Vagina (tissue), 2 donors: ENCODE measurements around the gene TMEM169. TPM values are rescaled to one million over a fixed set of nuclear protein-coding genes. Genes with fewer than 3 reads are reported as not detected.

Experiments used
- DNase-seq, 2 donors: peaks; one replicate each; pipeline ENCODE4 v3.0.0-alpha.2; 2017; ENCODE audit errors: extremely low spot score in 2 of 2
- H3K27ac ChIP-seq: fragments of 200-600 bp; sonication (generic); one replicate; pipeline ENCODE4 v1.5.1; 2019
- H3K27me3 ChIP-seq: fragments of 200-600 bp; sonication (generic); one replicate; pipeline ENCODE4 v1.5.1; 2019
- H3K36me3 ChIP-seq, 2 donors: fragments of 200-600 bp; sonication (generic); one replicate each; pipeline ENCODE4 v1.5.1; 2017 to 2019
- H3K4me1 ChIP-seq: fragments of 200-600 bp; sonication (generic); one replicate; pipeline ENCODE4 v1.5.1; 2019
- H3K4me3 ChIP-seq, 2 donors: fragments of 200-600 bp; sonication (generic); 1 replicate in 1 of 2; 2 replicates in 1 of 2; pipeline ENCODE4 v1.5.1; 2016 to 2019
- H3K9me3 ChIP-seq: fragments of 200-600 bp; sonication (generic); one replicate; pipeline ENCODE4 v1.5.1; 2019
- POLR2A ChIP-seq, 2 donors: fragments of 450-650 bp; IDR thresholded peaks; one replicate each; pipeline ENCODE4 v1.6.1; 2017; ENCODE audit warnings: antibody characterized with exemption in 2 of 2, mild to moderate bottlenecking in 2 of 2, moderate library complexity in 2 of 2
- POLR2AphosphoS5 ChIP-seq, 2 donors: sonication (generic); formaldehyde crosslinking; IDR thresholded peaks; one replicate each; pipeline ENCODE4 v1.9.0; 2017; ENCODE audit warnings: antibody characterized with exemption in 2 of 2, mild to moderate bottlenecking in 2 of 2, low read depth in 1 of 2; ENCODE audit not compliant: insufficient read depth in 1 of 2
- intact Hi-C: fragments of 100-400 bp; cut with DNase I; formaldehyde crosslinking; loops from one replicate; pipeline ENCODE4 v1.15.1; 2023
- total RNA-seq: library from RNA; depleted of rRNA; stranded (reverse); fragments of >200 nt; gene quantifications from one replicate; pipeline ENCODE4 v1.2.3, GENCODE V29; 2016
- TF ChIP-seq, protein P1 (sequence below), 3 experiments: fragments of 450-650 bp in 2 of 3; fragments of 200-600 bp in 1 of 3; sonication (generic) in 1 of 3; IDR thresholded peaks; one replicate each; pipeline ENCODE4 v1.5.1; 2017 to 2019; ENCODE audit warnings: antibody characterized with exemption in 3 of 3, mild to moderate bottlenecking in 2 of 3, moderate library complexity in 2 of 3

The TMEM169 gene
- total RNA-seq, 1 donor from 2014 or later, result not detected

DNA sequence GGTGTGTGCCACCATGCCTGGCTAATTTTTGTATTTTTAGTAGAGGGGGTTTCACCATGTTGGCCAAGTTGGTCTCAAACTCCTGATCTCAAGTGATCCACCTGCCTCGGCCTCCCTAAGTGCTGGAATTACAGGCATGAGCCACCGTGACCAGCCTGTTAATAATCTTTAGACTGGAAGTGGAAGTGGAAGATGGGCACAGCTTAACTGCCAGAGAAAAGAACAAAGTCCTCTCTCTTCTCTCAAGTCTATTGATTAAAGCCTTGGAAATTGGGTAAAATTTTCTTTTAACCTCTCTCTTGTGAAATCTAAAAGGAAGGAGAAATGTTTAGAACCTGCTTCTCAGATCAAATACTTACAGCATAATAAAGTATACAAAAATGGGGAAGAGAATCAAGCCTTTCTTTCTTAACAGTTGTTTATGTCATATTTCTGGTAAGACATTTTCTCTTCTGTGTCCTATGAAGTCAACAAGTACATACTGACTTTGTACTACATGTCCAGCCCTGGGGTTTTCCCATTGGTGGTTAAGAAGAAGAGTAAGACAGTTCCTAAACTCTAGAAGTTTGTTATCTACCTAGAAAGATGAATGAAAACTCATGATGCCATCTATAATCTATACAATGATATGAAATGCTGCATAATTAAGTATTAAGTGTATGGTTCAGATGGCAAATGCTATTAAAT is 4.6 kb downstream of the TMEM169 start:
- intact Hi-C loops, result no loop called here
- Histone ChIP-seq H3K36me3 (no peaks in the 10 kb centered on the region), H3K27me3 (no peaks in the 10 kb centered on the region), H3K4me1 (no peaks in the 10 kb centered on the region), H3K9me3 (no peaks in the 10 kb centered on the region), H3K27ac (no peak overlapping the region), H3K4me3 (no peak overlapping the region)
- no peak for DNase-seq
- no peak for TF ChIP-seq POLR2A (IDR thresholded peaks at IDR 0.05)
- TF ChIP-seq POLR2AphosphoS5 (IDR thresholded peaks at IDR 0.05; ENCODE audit: insufficient read depth in 1 of 2, low read depth in 1 of 2), result no peak
- TF ChIP-seq, protein P1, sequence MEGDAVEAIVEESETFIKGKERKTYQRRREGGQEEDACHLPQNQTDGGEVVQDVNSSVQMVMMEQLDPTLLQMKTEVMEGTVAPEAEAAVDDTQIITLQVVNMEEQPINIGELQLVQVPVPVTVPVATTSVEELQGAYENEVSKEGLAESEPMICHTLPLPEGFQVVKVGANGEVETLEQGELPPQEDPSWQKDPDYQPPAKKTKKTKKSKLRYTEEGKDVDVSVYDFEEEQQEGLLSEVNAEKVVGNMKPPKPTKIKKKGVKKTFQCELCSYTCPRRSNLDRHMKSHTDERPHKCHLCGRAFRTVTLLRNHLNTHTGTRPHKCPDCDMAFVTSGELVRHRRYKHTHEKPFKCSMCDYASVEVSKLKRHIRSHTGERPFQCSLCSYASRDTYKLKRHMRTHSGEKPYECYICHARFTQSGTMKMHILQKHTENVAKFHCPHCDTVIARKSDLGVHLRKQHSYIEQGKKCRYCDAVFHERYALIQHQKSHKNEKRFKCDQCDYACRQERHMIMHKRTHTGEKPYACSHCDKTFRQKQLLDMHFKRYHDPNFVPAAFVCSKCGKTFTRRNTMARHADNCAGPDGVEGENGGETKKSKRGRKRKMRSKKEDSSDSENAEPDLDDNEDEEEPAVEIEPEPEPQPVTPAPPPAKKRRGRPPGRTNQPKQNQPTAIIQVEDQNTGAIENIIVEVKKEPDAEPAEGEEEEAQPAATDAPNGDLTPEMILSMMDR (IDR thresholded peaks at IDR 0.05), result no peak

DNA sequence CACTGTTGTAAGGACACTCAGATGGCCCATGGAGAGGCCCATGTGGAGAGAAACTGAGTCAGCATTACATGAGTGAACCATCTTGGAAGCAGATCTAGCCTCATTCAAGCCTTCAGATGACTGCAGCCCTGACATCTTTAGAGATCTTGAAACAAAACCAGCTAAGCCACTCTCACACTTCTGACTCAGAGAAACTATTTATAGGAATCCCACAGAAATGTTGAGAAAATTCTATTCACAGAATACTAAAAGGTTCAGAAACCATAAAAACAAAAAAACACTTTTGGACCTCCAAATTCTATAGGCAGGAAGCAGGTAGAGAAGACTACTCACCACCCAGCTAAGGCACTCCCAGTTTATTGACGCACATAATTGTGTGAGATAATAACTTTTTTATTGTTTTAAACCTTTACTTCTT is 8.7 kb downstream of the TMEM169 start:
- no peaks in the 10 kb centered on the region for H3K36me3 ChIP-seq
- H3K4me3 ChIP-seq, result no peak overlapping the region
- H3K9me3 ChIP-seq, result no peaks in the 10 kb centered on the region
- DNase-seq, result no peak
- intact Hi-C loops, result no loop called here
- TF ChIP-seq, protein P1 (IDR thresholded peaks at IDR 0.05), result no peak
- TF ChIP-seq POLR2A (IDR thresholded peaks at IDR 0.05) (no peak), POLR2AphosphoS5 (IDR thresholded peaks at IDR 0.05; ENCODE audit: insufficient read depth in 1 of 2, low read depth in 1 of 2) (no peak)
- no peak overlapping the region for H3K27ac ChIP-seq
- no peaks in the 10 kb centered on the region for H3K27me3 ChIP-seq
- H3K4me1 ChIP-seq, result no peaks in the 10 kb centered on the region

DNA sequence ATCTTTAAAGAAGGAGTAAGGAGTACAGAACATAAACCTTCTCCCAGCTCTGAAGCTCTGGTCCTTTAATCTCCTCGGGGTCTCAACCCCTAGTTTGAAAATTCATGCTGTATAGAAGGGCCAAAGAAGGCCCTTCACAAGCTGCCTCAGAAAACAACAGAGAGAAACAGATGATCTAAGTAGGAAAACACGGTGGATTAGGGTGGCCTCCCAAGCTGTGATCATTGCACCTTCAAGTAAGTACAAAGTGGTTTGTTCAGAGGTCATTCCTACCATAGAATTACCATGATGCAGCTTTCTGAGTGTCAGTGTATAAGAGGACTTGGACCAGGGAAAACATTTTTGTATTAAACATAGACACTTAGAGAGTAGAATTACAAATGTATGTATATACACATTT is 10.9 kb downstream of the TMEM169 start:
- H3K36me3 ChIP-seq, result no peaks in the 10 kb centered on the region
- intact Hi-C loops, result no loop called here
- H3K27ac ChIP-seq, result no peak overlapping the region
- no peaks in the 10 kb centered on the region for H3K4me1 ChIP-seq
- no peak for DNase-seq
- TF ChIP-seq POLR2AphosphoS5 (IDR thresholded peaks at IDR 0.05; ENCODE audit: insufficient read depth in 1 of 2, low read depth in 1 of 2), result no peak
- TF ChIP-seq, protein P1 (IDR thresholded peaks at IDR 0.05), result no peak
- TF ChIP-seq POLR2A (IDR thresholded peaks at IDR 0.05), result no peak
- no peaks in the 10 kb centered on the region for H3K27me3 ChIP-seq
- no peak overlapping the region for H3K4me3 ChIP-seq
- no peaks in the 10 kb centered on the region for H3K9me3 ChIP-seq

DNA sequence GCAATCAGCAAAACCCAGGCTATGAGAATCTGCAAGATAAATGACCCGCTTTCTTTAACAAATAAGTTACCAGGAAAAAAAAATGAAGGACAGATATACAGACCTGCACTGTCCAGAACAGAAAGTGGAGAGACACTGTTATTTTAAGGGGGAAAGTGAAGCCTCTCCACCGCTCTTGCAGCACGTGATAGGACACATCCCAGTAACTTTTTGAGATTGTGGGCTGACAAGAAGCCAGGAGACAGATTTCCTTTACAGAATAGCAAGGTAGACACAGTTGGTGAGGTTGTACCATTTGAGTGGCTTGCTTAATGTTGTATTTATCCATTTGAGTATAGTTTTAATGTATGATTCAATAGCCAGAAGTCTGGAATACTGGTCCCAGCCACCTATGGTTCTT is 13.0 kb downstream of the TMEM169 start:
- no peak for DNase-seq

More for the DNA sequence above, 13.0 kb downstream of the TMEM169 start:
- Histone ChIP-seq H3K27me3 (no peaks in the 10 kb centered on the region), H3K36me3 (no peaks in the 10 kb centered on the region), H3K4me3 (no peak overlapping the region), H3K9me3 (no peaks in the 10 kb centered on the region), H3K27ac (no peak overlapping the region), H3K4me1 (no peaks in the 10 kb centered on the region)
- intact Hi-C loops, result no loop called here
- no peak for TF ChIP-seq POLR2AphosphoS5 (IDR thresholded peaks at IDR 0.05; ENCODE audit: insufficient read depth in 1 of 2, low read depth in 1 of 2)
- no peak for TF ChIP-seq POLR2A (IDR thresholded peaks at IDR 0.05)
- TF ChIP-seq, protein P1 (IDR thresholded peaks at IDR 0.05), result no peak
